Stomach (tissue), 4 donors: ENCODE results near the gene GNS.

Experiments
- POLR2A ChIP-seq, 4 donors: fragments of 450-650 bp; IDR thresholded peaks; one replicate each; pipeline ENCODE4 v1.6.1; 2016; ENCODE audit warnings: antibody characterized with exemption in 4 of 4, control low read depth in 2 of 4, mild to moderate bottlenecking in 1 of 4, moderate library complexity in 1 of 4
- POLR2AphosphoS5 ChIP-seq, 3 donors: sonication (generic); formaldehyde crosslinking; IDR thresholded peaks; one replicate each; pipeline ENCODE4 v1.6.1; 2016; ENCODE audit warnings: antibody characterized with exemption in 3 of 3

DNA sequence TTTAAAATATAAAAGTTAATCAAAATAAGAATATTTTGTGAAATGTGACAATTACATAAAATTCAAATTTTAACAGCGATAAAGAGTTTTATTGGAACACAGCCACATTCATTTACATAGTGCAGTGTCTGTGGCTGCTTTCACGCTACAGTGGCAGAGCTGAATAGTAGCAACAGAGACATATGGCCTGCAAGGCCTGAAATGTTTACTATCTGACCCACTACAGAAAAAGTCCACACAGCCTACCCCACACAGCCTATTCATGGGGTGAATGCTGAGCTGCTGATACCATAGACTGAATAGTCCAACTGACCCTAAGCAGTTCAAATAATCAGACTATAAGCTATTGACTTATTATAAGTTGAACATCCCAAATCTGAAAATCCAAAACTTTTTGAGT is 13.2 kb downstream of the GNS start:
- TF ChIP-seq POLR2AphosphoS5 (IDR thresholded peaks at IDR 0.05): no peak
- no peak for TF ChIP-seq POLR2A (IDR thresholded peaks at IDR 0.05)
